ENCODE measurements around the gene GPAT3. TPM values are rescaled to one million over a fixed set of nuclear protein-coding genes. Genes with fewer than 3 reads are reported as not detected.
A peak's percentile ranks its signal among the peaks of the same experiment; 100 is the strongest.
"Not testable (repeated sequence)": the region's sequence is repeated elsewhere in the genome, so short reads cannot be mapped to it uniquely, and the experiment has no call there.

The GPAT3 gene
- 1 to 10 TPM; 3.7 to 7.5 (median 5.4) TPM for total RNA-seq

DNA sequence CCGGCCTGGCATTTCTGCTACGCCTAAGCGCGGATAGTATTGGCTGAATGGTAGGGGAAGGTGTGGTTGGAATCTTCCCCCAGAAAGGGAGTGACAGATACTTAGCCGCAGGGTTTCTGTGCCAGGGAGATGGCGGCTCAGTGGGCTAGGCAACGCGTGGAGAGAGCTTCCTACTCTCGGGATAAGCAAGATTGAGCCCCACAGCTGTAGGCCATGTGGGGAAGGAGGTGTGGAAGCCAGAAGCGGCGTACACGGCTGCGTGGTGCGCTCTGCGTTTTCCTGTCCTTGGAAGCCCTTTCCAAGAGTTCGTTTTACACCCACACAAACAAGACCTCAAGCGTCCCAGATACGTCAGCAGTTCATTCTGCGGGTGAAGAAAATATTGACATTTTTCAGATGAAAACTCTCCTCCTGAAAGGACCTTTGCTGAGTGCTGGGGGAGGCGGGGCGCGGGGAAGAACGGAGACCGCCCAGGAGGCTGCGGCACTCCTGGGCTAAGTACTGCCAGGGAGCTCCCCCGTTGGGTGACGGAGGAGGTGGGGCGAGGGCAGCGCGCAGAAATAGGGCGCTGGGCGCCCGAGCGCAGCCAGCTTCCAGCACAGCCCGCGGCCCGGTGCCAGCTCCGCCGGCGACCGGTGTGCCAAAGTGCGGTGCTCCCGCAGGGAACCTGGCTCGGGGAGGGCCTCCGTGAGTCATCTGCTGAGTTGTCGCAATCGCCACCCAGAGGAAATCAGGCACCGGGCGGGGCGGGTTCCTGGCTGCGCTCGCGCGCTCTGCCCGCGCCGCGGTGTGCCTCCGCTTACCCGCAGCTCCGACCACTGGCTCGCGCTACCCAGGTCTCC is at the start of gene GPAT3:
GPAT3 (plus strand) TSS at position 589 of the 842 bp plus-strand sequence. CDS start 515 bp downstream, outside the sequence.
- Histone ChIP-seq H3K27me3 (no peaks in the 10 kb centered on the region), H3K4me1 (peaks cover 8 to 21% (median 17%) of the 10 kb centered on the region in 4 donors), H3K9me3 (no peaks in the 10 kb centered on the region), H3K27ac (replicated peaks in 1 of 4) (peak within 1 kb of the TSS; percentile 68 to 81 (median 76)), H3K4me3 (peak within 1 kb of the TSS; percentile 66 to 81 (median 74)), H3K36me3 (no peaks in the 10 kb centered on the region)
- WGBS, result under 1% methylated on average over 40 of the region's 63 CpGs
- intact Hi-C loops (cut with DNase I), result loop anchor here (5.0 kb wide), 2 partner anchors 43 to 82 kb away; no protein-coding TSS in a partner anchor
- DNase-seq (ENCODE audit: extremely low spot score), result peak; percentile 93
- TF ChIP-seq CTCF (IDR thresholded peaks at IDR 0.05) (no peak), EP300 (IDR thresholded peaks at IDR 0.05) (no peak), POLR2AphosphoS5 (IDR thresholded peaks at IDR 0.05) (peak; percentile 60 to 76), POLR2A (IDR thresholded peaks at IDR 0.05; ENCODE audit: low read depth) (no peak)

- H3K4me3 ChIP-seq, result no peak overlapping the region
- TF ChIP-seq POLR2AphosphoS5 (IDR thresholded peaks at IDR 0.05) (no peak), POLR2A (IDR thresholded peaks at IDR 0.05; ENCODE audit: low read depth) (no peak)
- H3K36me3 ChIP-seq, result no peaks in the 10 kb centered on the region
- peaks cover 13 to 24% (median 20%) of the 10 kb centered on the region in 4 donors for H3K4me1 ChIP-seq
- intact Hi-C loops (cut with DNase I), result no loop called here
- H3K9me3 ChIP-seq, result no peaks in the 10 kb centered on the region
- DNase-seq (ENCODE audit: extremely low spot score), result peak; percentile 3
- H3K27ac ChIP-seq (replicated peaks in 1 of 4), result no peak overlapping the region
- H3K27me3 ChIP-seq, result no peaks in the 10 kb centered on the region
- 86% methylated on average over 3 of the region's 3 CpGs for WGBS
These were observed 49.3 kb upstream of the GPAT3 start for GRCh38 chr4:83486457-83487129.

DNA sequence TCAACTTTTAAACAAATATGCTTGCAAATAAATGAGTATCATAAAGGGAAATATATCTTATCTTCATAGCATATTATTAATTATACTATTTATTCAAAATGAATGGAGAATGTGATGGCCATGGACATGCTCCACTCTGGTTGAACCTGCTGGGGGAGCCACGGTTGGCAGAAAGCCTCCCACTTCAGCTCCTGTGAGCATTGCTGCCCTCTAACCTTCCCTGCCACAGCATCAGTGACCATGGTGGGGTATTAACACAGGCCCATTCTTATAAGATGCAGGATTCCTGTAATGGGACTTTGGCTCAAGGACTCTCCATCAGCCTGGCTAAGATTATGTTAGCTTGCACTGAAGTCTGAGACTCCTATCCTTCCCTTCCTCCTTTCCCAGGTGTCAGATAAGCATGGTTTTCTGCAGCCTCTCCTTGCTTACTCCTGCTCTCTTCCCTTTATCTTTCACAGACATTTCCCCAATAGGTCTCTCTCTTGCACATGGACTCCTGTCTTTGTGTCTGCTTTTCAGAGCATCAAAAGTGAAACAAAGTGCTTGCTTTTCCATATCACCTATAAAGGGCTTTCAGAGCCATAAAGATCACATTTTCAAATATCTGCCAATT is 46.1 kb upstream of the GPAT3 start:
- intact Hi-C loops (cut with DNase I), result loop anchor here (5.0 kb wide), 1 partner anchor 47 kb away; the partner anchor contains the start of gene GPAT3
- no peaks in the 10 kb centered on the region for H3K36me3 ChIP-seq

DNA sequence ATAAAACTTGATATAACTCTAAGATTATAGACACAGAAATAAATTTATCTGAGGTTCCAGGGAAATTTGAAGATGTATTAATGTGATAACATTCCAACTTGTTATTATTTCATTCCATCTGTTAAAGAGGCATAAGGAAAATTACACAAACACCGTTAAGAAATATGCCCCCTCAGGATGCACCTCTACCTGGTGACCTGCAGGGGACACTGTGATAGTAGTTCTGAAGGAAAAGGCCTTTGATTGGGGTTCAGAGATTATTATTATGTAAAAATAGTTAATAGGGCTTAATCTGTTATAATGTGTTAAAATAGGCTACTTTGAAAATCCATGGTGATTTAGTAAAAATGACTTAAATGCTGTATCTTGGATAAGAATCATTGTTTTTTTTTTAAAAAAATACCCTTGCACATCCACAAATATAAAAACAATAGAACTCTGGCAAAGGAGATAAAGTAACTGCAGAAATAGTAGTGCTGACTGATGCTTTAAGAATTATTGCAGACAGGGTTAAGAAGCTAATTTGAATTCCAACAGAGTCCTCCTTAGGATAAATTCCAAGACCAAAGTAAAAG is 44.9 kb upstream of the GPAT3 start:
- H3K36me3 ChIP-seq, result no peaks in the 10 kb centered on the region
- no peaks in the 10 kb centered on the region for H3K27me3 ChIP-seq
- peaks cover 0 to under 1% (median under 1%) of the 10 kb centered on the region in 4 donors for H3K4me1 ChIP-seq
- intact Hi-C loops (cut with DNase I), result loop anchor here (5.0 kb wide), 1 partner anchor 46 kb away; the partner anchor contains the start of gene GPAT3
- TF ChIP-seq POLR2A (IDR thresholded peaks at IDR 0.05; ENCODE audit: low read depth), result no peak
- peak; percentile 46 to 68 (median 56) for TF ChIP-seq CTCF (IDR thresholded peaks at IDR 0.05)
- no peak for DNase-seq (ENCODE audit: extremely low spot score)
- no peak overlapping the region for H3K27ac ChIP-seq (replicated peaks in 1 of 4)
- WGBS, result 7% methylated on average over 1 of the region's 1 CpG
- no peak overlapping the region for H3K4me3 ChIP-seq
- no peaks in the 10 kb centered on the region for H3K9me3 ChIP-seq

More for the DNA sequence above, 46.1 kb upstream of the GPAT3 start:
- H3K4me3 ChIP-seq, result no peak overlapping the region
- 45% methylated on average over 1 of the region's 1 CpG for WGBS
- peaks cover 6 to 10% (median 8%) of the 10 kb centered on the region in 4 donors for H3K4me1 ChIP-seq
- no peak for DNase-seq (ENCODE audit: extremely low spot score)
- H3K27me3 ChIP-seq, result no peaks in the 10 kb centered on the region
- no peaks in the 10 kb centered on the region for H3K9me3 ChIP-seq
- TF ChIP-seq POLR2A (IDR thresholded peaks at IDR 0.05; ENCODE audit: low read depth), result no peak
- TF ChIP-seq POLR2AphosphoS5 (IDR thresholded peaks at IDR 0.05), result no peak
- no peak for TF ChIP-seq CTCF (IDR thresholded peaks at IDR 0.05)
- no peak for TF ChIP-seq EP300 (IDR thresholded peaks at IDR 0.05)
- no peak overlapping the region for H3K27ac ChIP-seq (replicated peaks in 1 of 4)

- H3K27ac ChIP-seq (replicated peaks in 1 of 4); H3K4me3 ChIP-seq; H3K4me1 ChIP-seq; intact Hi-C loops (cut with DNase I); H3K27me3 ChIP-seq; DNase-seq (ENCODE audit: extremely low spot score); H3K36me3 ChIP-seq; H3K9me3 ChIP-seq: not testable (repeated sequence)
- 82% methylated on average over 8 of the region's 8 CpGs for WGBS
These were observed 39.6 kb upstream of the GPAT3 start for GRCh38 chr4:83496085-83496917.

Data from esophagus muscularis mucosa (tissue), 4 donors.